Tracheal epithelial cell (primary cell): ENCODE data around the gene PCDHGC3. TPM values are rescaled to one million over a fixed set of nuclear protein-coding genes. Genes with fewer than 3 reads are reported as not detected.

Source experiments
- total RNA-seq: library from RNA; depleted of rRNA; stranded (reverse); fragments of >200 nt; gene quantifications from 2 replicates; pipeline ENCODE4 v1.2.1, GENCODE V29; 2014

PCDHGC3 gene
- 20.0 and 20.2 TPM in 2 replicates for total RNA-seq

GRCh38 chr5:141475625-141476131 is at the start of gene PCDHGC3:
Gene PCDHGC3 (plus strand): TSS chr5:141475966. CDS start chr5:141476117, 151 bp downstream.

GRCh38 chr5:141430332-141431113 is 45.2 kb upstream of the PCDHGC3 start, which contains the start of gene PCDHGA12:
Gene PCDHGA12 (plus strand): TSS chr5:141430507. CDS start chr5:141430760, 253 bp downstream.

GRCh38 chr5:141484641-141485311 is 9.0 kb downstream of the PCDHGC3 start, which contains the start of gene PCDHGC4:
Gene PCDHGC4 (plus strand): TSS chr5:141485030. CDS start chr5:141485174, 144 bp downstream.

GRCh38 chr5:141488591-141489561 is 13.1 kb downstream of the PCDHGC3 start, which contains the start of gene PCDHGC5:
Gene PCDHGC5 (plus strand): TSS chr5:141489081. CDS start chr5:141489241, 160 bp downstream.

Other genes with a start within 250 kb of the PCDHGC3 start
- 0.21 and 0.24 TPM in 2 replicates for gene PCDHB15, start 230.6 kb upstream of the PCDHGC3 start, total RNA-seq
- gene SLC25A2, start 171.9 kb upstream of the PCDHGC3 start, total RNA-seq = not detected in 2 replicates
- 30.1 and 32.8 TPM in 2 replicates for gene TAF7, start 155.2 kb upstream of the PCDHGC3 start, total RNA-seq
- under 0.01 TPM in 1 of 2 replicates, not detected in the other for gene PCDHGA1, start 145.5 kb upstream of the PCDHGC3 start, total RNA-seq
- 0.21 and 0.48 TPM in 2 replicates for gene PCDHGA2, start 137.2 kb upstream of the PCDHGC3 start, total RNA-seq
- under 0.01 and 0.21 TPM in 2 replicates for gene PCDHGA3, start 132.1 kb upstream of the PCDHGC3 start, total RNA-seq
- 0.21 and 0.24 TPM in 2 replicates for gene PCDHGB1, start 125.9 kb upstream of the PCDHGC3 start, total RNA-seq
- gene PCDHGA4, start 120.9 kb upstream of the PCDHGC3 start, total RNA-seq = 0.24 TPM in 1 of 2 replicates, not detected in the other
- under 0.01 TPM in 1 of 2 replicates, not detected in the other for gene PCDHGB2, start 116.0 kb upstream of the PCDHGC3 start, total RNA-seq
- gene PCDHGA5, start 111.8 kb upstream of the PCDHGC3 start, total RNA-seq = 0.24 TPM in 1 of 2 replicates, not detected in the other
- gene PCDHGB3, start 105.7 kb upstream of the PCDHGC3 start, total RNA-seq = 0.24 and 0.43 TPM in 2 replicates
- under 0.01 and 0.24 TPM in 2 replicates for gene PCDHGA6, start 102.1 kb upstream of the PCDHGC3 start, total RNA-seq
- 0.21 and 0.24 TPM in 2 replicates for gene PCDHGA7, start 93.2 kb upstream of the PCDHGC3 start, total RNA-seq
- 0.64 and 5.3 TPM in 2 replicates for gene PCDHGB4, start 88.3 kb upstream of the PCDHGC3 start, total RNA-seq
- gene PCDHGA8, start 83.3 kb upstream of the PCDHGC3 start, total RNA-seq = 0.21 and 0.48 TPM in 2 replicates
- gene PCDHGB5, start 78.0 kb upstream of the PCDHGC3 start, total RNA-seq = 2.6 and 4.6 TPM in 2 replicates
- gene PCDHGA9, start 73.2 kb upstream of the PCDHGC3 start, total RNA-seq = 0.72 and 0.85 TPM in 2 replicates
- gene PCDHGB6, start 67.9 kb upstream of the PCDHGC3 start, total RNA-seq = 0.48 and 0.64 TPM in 2 replicates
- 2.2 and 4.3 TPM in 2 replicates for gene PCDHGA10, start 63.0 kb upstream of the PCDHGC3 start, total RNA-seq
- 1.1 and 3.4 TPM in 2 replicates for gene PCDHGB7, start 58.3 kb upstream of the PCDHGC3 start, total RNA-seq
- gene PCDHGA11, start 54.9 kb upstream of the PCDHGC3 start, total RNA-seq = 2.2 and 2.6 TPM in 2 replicates
- gene PCDHGA12, start 45.5 kb upstream of the PCDHGC3 start, total RNA-seq = 1.7 and 3.9 TPM in 2 replicates
- gene PCDHGC4, start 9.1 kb downstream of the PCDHGC3 start, total RNA-seq = under 0.01 and 0.48 TPM in 2 replicates
- 0.21 and 1.2 TPM in 2 replicates for gene PCDHGC5, start 13.1 kb downstream of the PCDHGC3 start, total RNA-seq
- gene DIAPH1, start 143.0 kb downstream of the PCDHGC3 start, total RNA-seq = 66.9 and 83.6 TPM in 2 replicates
- gene HDAC3, start 160.9 kb downstream of the PCDHGC3 start, total RNA-seq = 60.5 and 63.4 TPM in 2 replicates
- gene RELL2, start 161.0 kb downstream of the PCDHGC3 start, total RNA-seq = 4.3 and 12.3 TPM in 2 replicates
- gene FCHSD1, start 175.5 kb downstream of the PCDHGC3 start, total RNA-seq = 10.0 and 24.8 TPM in 2 replicates
- gene ARAP3, start 206.3 kb downstream of the PCDHGC3 start, total RNA-seq = 3.6 and 6.2 TPM in 2 replicates